Body of pancreas (tissue), 4 donors: ENCODE results near the gene DGCR6L. TPM values are rescaled to one million over a fixed set of nuclear protein-coding genes. Genes with fewer than 3 reads are reported as not detected.
"Not testable (repeated sequence)": the region's sequence is repeated elsewhere in the genome, so short reads cannot be mapped to it uniquely, and the experiment has no call there.

Source experiments
- ATAC-seq: fragments of 150-250 bp; one replicate; pipeline ENCODE4 v1.9.1; 2016
- DNase-seq, 4 donors: peaks; one replicate each; pipeline ENCODE4 v3.0.0-alpha.2; 2019
- H3K27ac ChIP-seq, 4 donors: fragments of 200-600 bp; sonication (generic); 1 replicate in 3 of 4; 2 replicates in 1 of 4; pipeline versions ENCODE4 v1.5.1 to v1.6.1; 2016 to 2019; ENCODE audit warnings: mild to moderate bottlenecking in 1 of 4, mixed read lengths in 1 of 4, moderate library complexity in 1 of 4
- H3K27me3 ChIP-seq, 2 donors: fragments of 200-600 bp; sonication (generic); one replicate each; pipeline ENCODE4 v1.6.0; 2016; ENCODE audit warnings: mild to moderate bottlenecking in 1 of 2
- H3K36me3 ChIP-seq, 2 donors: fragments of 200-600 bp; sonication (generic); replicated peaks in 1 of 2; 2 replicates each; pipeline ENCODE4 v1.5.1; 2016; ENCODE audit warnings: low read depth in 2 of 2; ENCODE audit not compliant: insufficient read depth in 1 of 2
- H3K4me1 ChIP-seq: fragments of 200-600 bp; sonication (generic); one replicate; pipeline ENCODE4 v1.6.0; 2016
- H3K4me3 ChIP-seq, 2 donors: fragments of 200-600 bp; sonication (generic); 1 replicate in 1 of 2; 2 replicates in 1 of 2; pipeline ENCODE4 v1.5.1; 2016 to 2019
- H3K9me3 ChIP-seq, 3 donors: fragments of 200-600 bp; sonication (generic); 1 replicate in 2 of 3; 2 replicates in 1 of 3; pipeline ENCODE4 v1.5.1; 2016
- POLR2A ChIP-seq, 3 donors: fragments of 450-650 bp; IDR thresholded peaks; one replicate each; pipeline ENCODE4 v1.6.1; 2016; ENCODE audit warnings: antibody characterized with exemption in 3 of 3, mild to moderate bottlenecking in 2 of 3
- whole genome bisulfite sequencing, 2 donors: methylation state at CpG; one replicate each; pipeline ENCODE4 v1.1.5; 2017; 5-methylcytosine and 5-hydroxymethylcytosine counted together
- intact Hi-C: fragments of 100-400 bp; cut with DNase I; formaldehyde crosslinking; loops from one replicate; pipeline ENCODE4 v1.15.1; 2023
- total RNA-seq, 2 donors: library from RNA; depleted of rRNA; stranded (reverse); fragments of >200 nt; gene quantifications; one replicate each; pipeline ENCODE4 v1.1.0, GENCODE V29; 2016
- TF ChIP-seq, protein P1 (sequence below), 7 experiments: fragments of 450-650 bp in 4 of 7; fragments of 200-600 bp in 3 of 7; sonication (generic) in 3 of 7; IDR thresholded peaks; one replicate each; pipeline ENCODE4 v1.5.1; 2016 to 2019; ENCODE audit warnings: antibody characterized with exemption in 7 of 7

DGCR6L gene
- total RNA-seq, 2 donors from 2014 or later: 24.4 to 52.4 TPM

DNA sequence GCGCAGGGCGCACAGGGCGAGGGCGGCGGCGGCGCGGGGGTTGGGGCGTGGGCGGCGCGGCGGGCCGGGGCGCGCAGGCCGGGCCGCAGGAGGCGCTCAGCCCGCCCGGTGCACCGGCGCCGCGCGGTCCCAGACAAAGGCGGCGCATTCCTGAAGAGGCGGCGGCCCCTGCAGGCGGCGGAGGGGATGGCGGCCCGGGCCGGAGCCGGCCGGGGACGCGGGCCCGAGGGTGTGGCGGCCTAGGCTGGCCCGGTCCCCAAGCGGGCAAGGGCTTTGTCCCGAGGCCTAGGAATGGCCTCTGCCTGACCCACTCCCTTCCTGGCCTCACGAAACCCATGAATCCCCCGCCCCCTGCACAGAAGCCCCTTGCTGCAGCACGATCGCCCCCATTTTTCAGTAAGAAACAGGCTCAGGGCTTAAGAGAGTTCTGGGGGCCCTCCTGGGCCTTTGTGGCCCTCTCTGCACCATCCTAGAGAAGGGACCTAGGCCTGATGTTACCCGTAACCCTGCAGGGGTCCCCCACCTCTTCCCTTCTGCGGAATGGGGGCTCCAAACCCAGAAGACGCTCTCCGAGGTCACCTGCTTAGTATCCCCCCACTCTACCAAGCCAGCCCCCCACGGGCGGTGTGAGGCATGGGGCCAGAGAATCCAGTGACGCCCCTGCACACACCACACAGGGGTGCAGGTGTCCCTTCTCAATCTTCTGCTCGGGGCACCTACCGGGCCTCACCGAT, 51.4 kb downstream of the DGCR6L start, which contains the start of gene RTN4R:
RTN4R (minus strand) TSS at position 40 of the 734 bp plus-strand sequence. CDS start 226 bp downstream, outside the sequence.
- Histone ChIP-seq H3K27ac (peak within 1 kb of the TSS in 3 of 4 donors; percentile 54 to 64 (median 55)), H3K4me1 (peaks cover 21% of the 10 kb centered on the region), H3K9me3 (no peaks in the 10 kb centered on the region), H3K27me3 (no peaks in the 10 kb centered on the region), H3K36me3 (no peaks in the 10 kb centered on the region), H3K4me3 (no peak within 1 kb of the TSS)
- TF ChIP-seq, protein P1, sequence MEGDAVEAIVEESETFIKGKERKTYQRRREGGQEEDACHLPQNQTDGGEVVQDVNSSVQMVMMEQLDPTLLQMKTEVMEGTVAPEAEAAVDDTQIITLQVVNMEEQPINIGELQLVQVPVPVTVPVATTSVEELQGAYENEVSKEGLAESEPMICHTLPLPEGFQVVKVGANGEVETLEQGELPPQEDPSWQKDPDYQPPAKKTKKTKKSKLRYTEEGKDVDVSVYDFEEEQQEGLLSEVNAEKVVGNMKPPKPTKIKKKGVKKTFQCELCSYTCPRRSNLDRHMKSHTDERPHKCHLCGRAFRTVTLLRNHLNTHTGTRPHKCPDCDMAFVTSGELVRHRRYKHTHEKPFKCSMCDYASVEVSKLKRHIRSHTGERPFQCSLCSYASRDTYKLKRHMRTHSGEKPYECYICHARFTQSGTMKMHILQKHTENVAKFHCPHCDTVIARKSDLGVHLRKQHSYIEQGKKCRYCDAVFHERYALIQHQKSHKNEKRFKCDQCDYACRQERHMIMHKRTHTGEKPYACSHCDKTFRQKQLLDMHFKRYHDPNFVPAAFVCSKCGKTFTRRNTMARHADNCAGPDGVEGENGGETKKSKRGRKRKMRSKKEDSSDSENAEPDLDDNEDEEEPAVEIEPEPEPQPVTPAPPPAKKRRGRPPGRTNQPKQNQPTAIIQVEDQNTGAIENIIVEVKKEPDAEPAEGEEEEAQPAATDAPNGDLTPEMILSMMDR (IDR thresholded peaks at IDR 0.05): peak; percentile 35 to 93 (median 57)
- no peak for TF ChIP-seq POLR2A (IDR thresholded peaks at IDR 0.05)
- peak; percentile 65 to 78 (median 74) for DNase-seq
- WGBS, 2 donors: 21 to 79% methylated on average over 6 to 35 of the region's 58 CpGs
- intact Hi-C loops: no loop called here
- peak; percentile 87 for ATAC-seq

DNA sequence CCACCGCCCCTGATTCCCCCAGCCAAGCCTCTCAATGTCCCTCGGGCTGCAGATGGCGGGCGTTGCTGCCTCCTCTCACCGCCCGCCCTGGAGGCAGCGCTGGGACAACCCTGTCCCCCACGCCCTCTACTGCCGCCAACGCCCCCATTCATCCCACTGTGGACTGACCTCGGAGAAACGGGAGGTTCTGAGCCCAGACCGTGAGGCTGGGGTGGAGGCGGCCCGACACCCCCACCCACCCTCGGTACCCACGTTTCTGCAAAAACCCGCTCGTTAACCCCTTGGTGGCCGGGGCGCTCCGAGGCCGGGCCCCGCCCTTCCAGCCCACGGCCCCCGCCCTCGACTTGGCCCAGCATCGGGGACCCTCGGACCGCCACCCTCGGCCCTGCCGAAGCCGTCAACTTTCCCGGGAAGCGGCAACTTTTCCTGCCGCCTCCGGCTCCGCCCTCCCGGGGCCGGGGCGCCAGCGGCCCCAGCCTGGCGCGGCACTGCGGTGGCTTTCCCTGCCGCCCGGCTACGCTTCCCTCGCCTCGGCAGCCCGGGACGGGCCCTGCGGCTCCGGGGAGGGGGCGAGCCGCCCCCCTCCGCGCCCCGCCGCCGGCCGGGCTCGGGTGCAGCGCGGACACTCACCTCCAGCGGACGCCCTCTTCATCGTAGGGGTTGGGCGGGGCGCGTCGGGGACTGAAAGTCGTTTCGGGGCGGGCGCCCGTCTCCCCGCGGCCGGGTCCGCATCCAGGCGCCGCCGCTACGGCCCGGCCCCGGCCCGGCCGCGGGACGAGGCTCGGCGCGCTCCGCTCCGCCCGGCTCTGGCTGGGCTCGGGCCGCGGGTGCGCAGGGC, 52.2 kb downstream of the DGCR6L start:
- no peak for TF ChIP-seq POLR2A (IDR thresholded peaks at IDR 0.05)
- TF ChIP-seq, protein P1 (IDR thresholded peaks at IDR 0.05): no peak
- ATAC-seq (peak; percentile 15), DNase-seq (peak; percentile 20 to 54 (median 38))
- intact Hi-C loops: no loop called here
- Histone ChIP-seq H3K9me3 (no peaks in the 10 kb centered on the region), H3K4me1 (peaks cover 25% of the 10 kb centered on the region), H3K36me3 (no peaks in the 10 kb centered on the region), H3K27ac (peak overlapping the region in 3 of 4 donors; percentile 50 to 64 (median 55)), H3K4me3 (no peak overlapping the region), H3K27me3 (no peaks in the 10 kb centered on the region)
- WGBS, 2 donors: 1 to 20% methylated on average over 1 to 59 of the region's 101 CpGs

DNA sequence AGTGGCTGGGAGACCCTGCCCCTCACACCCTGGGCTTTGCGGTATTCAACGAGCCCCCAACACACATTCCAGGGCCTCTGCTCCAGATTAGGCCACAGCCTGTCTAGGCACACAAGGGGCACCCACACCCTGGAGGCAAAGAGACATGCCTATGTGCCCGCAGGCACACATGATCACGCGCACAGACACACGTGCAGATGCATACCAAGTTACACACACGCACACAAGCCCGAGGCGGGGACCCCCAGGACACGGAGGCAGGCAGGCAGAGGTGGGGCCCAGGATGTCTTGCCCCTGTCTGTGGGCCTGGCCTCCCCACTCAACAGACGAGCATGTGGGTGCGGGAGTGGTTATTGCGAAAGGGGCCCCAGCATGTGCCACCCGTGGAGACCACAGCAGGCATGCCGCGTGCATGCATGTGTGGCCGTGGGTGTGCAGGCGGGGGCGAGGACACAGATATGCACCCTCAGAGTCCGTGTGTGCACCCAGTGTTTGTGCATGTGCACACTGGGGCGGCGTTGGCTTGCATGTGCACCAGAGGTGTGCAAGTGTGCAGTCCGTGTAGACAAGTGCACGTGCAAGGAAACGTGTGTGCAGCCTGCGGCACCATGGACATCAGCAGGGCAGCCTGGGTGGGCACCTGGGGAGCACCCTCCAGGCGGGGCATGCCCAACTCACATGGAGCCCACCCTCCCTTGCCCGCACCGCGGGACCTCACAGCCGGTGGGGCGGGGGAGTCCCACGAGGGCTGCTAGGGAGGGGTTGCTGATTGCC, 53.0 kb downstream of the DGCR6L start:
- H3K36me3 ChIP-seq, DNase-seq, H3K9me3 ChIP-seq, ATAC-seq, H3K27me3 ChIP-seq, H3K4me3 ChIP-seq, intact Hi-C loops, H3K27ac ChIP-seq: not testable (repeated sequence)
- H3K4me1 ChIP-seq: peaks cover 30% of the 10 kb centered on the region
- 50% methylated on average over 25 of the region's 33 CpGs; no CpG with 5 or more reads in 1 of the 2 donors for WGBS, 2 donors

DNA sequence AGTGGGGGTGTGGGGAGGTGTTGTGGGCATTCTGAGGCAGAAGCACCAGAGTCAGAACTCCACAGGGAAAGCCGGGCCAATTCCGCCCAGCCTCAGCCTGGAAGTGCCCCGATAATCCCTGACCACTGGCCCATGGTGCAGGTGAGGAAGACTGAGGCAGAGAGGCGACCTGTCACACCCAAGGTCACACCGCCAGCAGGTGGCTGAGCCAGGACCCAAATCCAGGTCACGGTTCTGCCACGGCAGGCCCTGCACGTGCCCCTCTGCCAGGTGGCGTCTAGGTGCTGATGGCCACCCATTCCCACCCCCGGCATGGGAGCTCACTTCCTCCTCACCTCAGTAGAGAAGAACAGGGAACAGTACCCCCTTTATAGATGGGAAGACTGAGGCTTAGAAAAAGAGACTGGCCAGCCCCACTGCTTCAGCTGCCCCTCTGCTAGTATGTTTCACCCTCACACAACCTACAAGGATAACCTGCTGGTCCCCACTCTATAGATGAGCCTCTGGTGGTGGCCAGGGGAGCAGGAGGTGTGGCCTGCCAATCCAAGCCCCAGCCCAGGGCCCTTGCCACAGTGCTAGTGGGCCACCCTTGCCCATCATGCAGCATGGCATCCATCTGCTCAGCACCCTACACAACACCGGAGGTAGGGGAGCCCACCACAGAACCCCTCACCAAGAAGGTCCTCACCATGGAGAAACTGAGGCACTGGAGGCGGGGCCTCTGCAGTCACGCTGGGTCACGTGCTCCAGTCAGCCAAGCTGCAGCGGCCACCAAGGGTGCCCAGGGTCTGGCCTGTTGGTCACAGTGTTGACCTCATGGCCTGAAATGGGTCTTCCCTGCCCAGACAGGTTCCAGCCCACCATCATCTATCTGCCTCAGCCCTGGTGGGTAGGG, 53.8 kb downstream of the DGCR6L start:
- H3K27ac ChIP-seq: not testable (repeated sequence)
- 65% methylated on average over 15 of the region's 15 CpGs; no CpG with 5 or more reads in 1 of the 2 donors for WGBS, 2 donors

More for the DNA sequence above, 53.8 kb downstream of the DGCR6L start:
- peaks cover 30% of the 10 kb centered on the region for H3K4me1 ChIP-seq
- H3K36me3 ChIP-seq, H3K9me3 ChIP-seq, H3K4me3 ChIP-seq, intact Hi-C loops, ATAC-seq, H3K27me3 ChIP-seq, DNase-seq: not testable (repeated sequence)
